Activated gamma-delta T cell treated with Interleukin-2 at 50 U/mL for 16 hours (primary cell): ENCODE measurements around the gene SPANXA2.
"Not testable (repeated sequence)": the region's sequence is repeated elsewhere in the genome, so short reads cannot be mapped to it uniquely, and the experiment has no call there.

ENCODE experiments used
- DNase-seq: peaks from one replicate; pipeline ENCODE4 v3.0.0-alpha.2; 2020

SPANXA2 gene, protein sequence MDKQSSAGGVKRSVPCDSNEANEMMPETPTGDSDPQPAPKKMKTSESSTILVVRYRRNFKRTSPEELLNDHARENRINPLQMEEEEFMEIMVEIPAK

DNA sequence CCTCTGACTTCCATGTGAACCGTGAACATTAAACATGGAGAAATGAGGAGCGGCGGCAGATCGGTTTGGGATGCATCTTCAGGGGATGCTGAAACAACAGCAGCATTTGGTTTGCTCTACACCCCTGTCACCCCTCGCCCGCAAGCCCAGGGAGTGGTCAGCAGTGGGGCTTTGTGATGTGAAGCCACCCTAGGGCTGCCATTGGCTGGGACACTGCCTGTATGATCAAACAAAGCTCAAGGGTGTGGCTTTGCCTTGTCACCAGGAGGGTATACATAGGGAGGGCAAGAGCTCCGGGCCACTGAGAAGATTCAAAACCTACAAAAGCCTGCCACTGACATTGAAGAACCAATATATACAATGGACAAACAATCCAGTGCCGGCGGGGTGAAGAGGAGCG is at the start of gene SPANXA2:
SPANXA2 (plus strand) TSS at position 301 of the 400 bp plus-strand sequence; CDS start at position 361, 60 bp downstream.
- DNase-seq: not testable (repeated sequence)

DNA sequence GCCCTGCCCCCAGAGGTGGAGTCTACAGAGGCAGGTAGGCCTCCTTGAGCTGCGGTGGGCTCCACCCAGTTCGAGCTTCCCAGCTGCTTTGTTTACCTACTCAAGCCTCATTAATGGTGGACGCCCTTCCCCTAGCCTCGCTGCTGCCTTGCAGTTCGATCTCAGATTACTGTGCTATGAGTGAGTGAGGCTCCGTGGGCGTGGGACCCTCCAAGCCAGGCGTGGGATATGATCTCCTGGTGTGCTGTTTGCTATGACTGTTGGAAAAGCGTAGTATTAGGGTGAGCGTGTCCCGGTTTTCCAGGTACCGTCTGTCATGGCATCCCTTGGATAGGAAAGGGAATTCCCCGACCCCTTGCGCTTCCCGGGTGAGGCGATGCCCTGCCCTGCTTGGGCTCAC is 47.0 kb upstream of the SPANXA2 start:
- not testable (repeated sequence) for DNase-seq

DNA sequence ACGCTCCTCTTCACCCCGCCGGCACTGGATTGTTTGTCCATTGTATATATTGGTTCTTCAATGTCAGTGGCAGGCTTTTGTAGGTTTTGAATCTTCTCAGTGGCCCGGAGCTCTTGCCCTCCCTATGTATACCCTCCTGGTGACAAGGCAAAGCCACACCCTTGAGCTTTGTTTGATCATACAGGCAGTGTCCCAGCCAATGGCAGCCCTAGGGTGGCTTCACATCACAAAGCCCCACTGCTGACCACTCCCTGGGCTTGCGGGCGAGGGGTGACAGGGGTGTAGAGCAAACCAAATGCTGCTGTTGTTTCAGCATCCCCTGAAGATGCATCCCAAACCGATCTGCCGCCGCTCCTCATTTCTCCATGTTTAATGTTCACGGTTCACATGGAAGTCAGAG is 4.9 kb upstream of the SPANXA2 start, which contains the start of gene SPANXA1:
SPANXA1 (minus strand) TSS at position 101 of the 400 bp plus-strand sequence; CDS start at position 41, 60 bp downstream.
- DNase-seq: not testable (repeated sequence)

- DNase-seq: no peak
Observed at GRCh38 chrX:141609111-141609510, 19.6 kb downstream of the SPANXA2 start.

DNA sequence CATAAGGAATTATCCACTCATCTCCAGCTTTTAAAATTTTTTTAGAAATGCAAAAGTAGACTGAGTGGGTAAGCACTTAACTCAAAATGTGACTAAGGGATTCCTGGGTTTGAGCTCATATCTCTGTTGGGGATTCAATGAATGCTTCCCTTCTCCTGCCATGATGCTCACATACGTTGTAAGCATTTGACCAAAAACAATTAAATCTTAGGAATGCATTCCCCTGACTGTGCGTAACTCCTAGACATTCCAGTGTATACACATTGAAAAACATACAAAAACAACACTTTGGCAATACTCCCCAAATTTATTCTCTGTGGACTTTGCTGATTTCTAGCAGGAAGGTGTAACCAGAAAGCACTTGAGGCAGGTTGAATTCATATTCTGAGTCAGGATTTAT is 29.8 kb downstream of the SPANXA2 start:
- DNase-seq: no peak

DNA sequence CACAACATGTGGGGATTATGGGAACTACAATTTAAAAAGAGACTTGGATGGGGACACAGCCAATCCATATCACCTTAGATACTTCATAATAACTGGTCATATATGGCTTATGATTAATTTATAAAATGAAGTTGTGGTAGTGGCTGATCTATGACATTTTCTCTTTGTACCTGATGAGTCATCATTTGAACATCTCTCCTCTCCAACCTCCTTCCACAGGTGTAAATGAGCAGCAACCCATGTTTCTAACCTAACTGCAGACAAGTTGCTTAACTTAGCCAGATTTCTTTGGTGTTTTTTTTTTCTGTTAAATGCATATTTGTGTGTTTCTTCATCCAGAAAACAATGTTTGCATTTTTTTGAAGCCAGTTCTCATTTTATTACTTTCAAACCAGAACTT is 42.6 kb downstream of the SPANXA2 start:
- DNase-seq: no peak

GRCh38 chrX:141638550-141638949 is 49.0 kb downstream of the SPANXA2 start:
- DNase-seq: no peak
